ENCODE data around the gene DHX57.

Gene DHX57

GRCh38 chr2:38791744-38792143, 84.0 kb downstream of the DHX57 start:
- Histone ChIP-seq H3K9me3 (replicated peaks; ENCODE audit: insufficient read depth, low read length) (no peaks in the 10 kb centered on the region), H3K36me3 (replicated peaks; ENCODE audit: insufficient read depth, low read length) (no peaks in the 10 kb centered on the region), H4K20me1 (ENCODE audit: insufficient read depth, low read length) (no peaks in the 10 kb centered on the region), H3K9ac (ENCODE audit: low read length) (no peak overlapping the region), H3K79me2 (ENCODE audit: low read length) (no peaks in the 10 kb centered on the region), H3K27ac (ENCODE audit: low read length) (no peak overlapping the region), H3K4me1 (ENCODE audit: low read length) (no peaks in the 10 kb centered on the region), H3K9me2 (replicated peaks; ENCODE audit: insufficient read depth, low read length) (no peaks in the 10 kb centered on the region), H3K4me3 (ENCODE audit: low read length) (no peak overlapping the region), H3K4me2 (ENCODE audit: low read depth, low read length) (no peak overlapping the region), H3K27me3 (replicated peaks; ENCODE audit: insufficient read depth, low read length) (no peaks in the 10 kb centered on the region), H2AFZ (ENCODE audit: low read length) (no peak overlapping the region), H3F3A (ENCODE audit: insufficient read depth, low read length) (no peaks in the 10 kb centered on the region)
- DNase-seq: no peak
- TF ChIP-seq EZH2 (optimal IDR thresholded peaks at IDR 0.05; ENCODE audit: low read depth, low read length) (no peak), EZH2phosphoT487 (IDR thresholded peaks at IDR 0.05; ENCODE audit: low read length) (no peak), CTCF (IDR thresholded peaks at IDR 0.05; ENCODE audit: low read length) (no peak)

GRCh38 chr2:38789691-38790090, 86.0 kb downstream of the DHX57 start:
- no peak overlapping the region for H3K27ac ChIP-seq (ENCODE audit: low read length)
- no peaks in the 10 kb centered on the region for H3K9me2 ChIP-seq (replicated peaks; ENCODE audit: insufficient read depth, low read length)
- no peaks in the 10 kb centered on the region for H3K27me3 ChIP-seq (replicated peaks; ENCODE audit: insufficient read depth, low read length)
- H3K4me3 ChIP-seq (ENCODE audit: low read length): no peak overlapping the region
- H3K9me3 ChIP-seq (replicated peaks; ENCODE audit: insufficient read depth, low read length): no peaks in the 10 kb centered on the region
- no peak overlapping the region for H2AFZ ChIP-seq (ENCODE audit: low read length)
- H3K4me2 ChIP-seq (ENCODE audit: low read depth, low read length): no peak overlapping the region
- H3F3A ChIP-seq (ENCODE audit: insufficient read depth, low read length): no peaks in the 10 kb centered on the region
- no peaks in the 10 kb centered on the region for H4K20me1 ChIP-seq (ENCODE audit: insufficient read depth, low read length)
- DNase-seq: no peak
- H3K9ac ChIP-seq (ENCODE audit: low read length): no peak overlapping the region
- H3K79me2 ChIP-seq (ENCODE audit: low read length): no peaks in the 10 kb centered on the region
- TF ChIP-seq EZH2 (optimal IDR thresholded peaks at IDR 0.05; ENCODE audit: low read depth, low read length): no peak
- TF ChIP-seq EZH2phosphoT487 (IDR thresholded peaks at IDR 0.05; ENCODE audit: low read length): no peak
- no peak for TF ChIP-seq CTCF (IDR thresholded peaks at IDR 0.05; ENCODE audit: low read length)
- H3K4me1 ChIP-seq (ENCODE audit: low read length): no peaks in the 10 kb centered on the region
- no peaks in the 10 kb centered on the region for H3K36me3 ChIP-seq (replicated peaks; ENCODE audit: insufficient read depth, low read length)

- DNase-seq: no peak
- Histone ChIP-seq H3K36me3 (replicated peaks; ENCODE audit: insufficient read depth, low read length) (no peaks in the 10 kb centered on the region), H3K79me2 (ENCODE audit: low read length) (no peaks in the 10 kb centered on the region), H3K9me3 (replicated peaks; ENCODE audit: insufficient read depth, low read length) (no peaks in the 10 kb centered on the region), H3K4me3 (ENCODE audit: low read length) (no peak overlapping the region), H3K9ac (ENCODE audit: low read length) (no peak overlapping the region), H3F3A (ENCODE audit: insufficient read depth, low read length) (no peaks in the 10 kb centered on the region; the same call in 1 of the 2 replicates), H4K20me1 (ENCODE audit: insufficient read depth, low read length) (no peaks in the 10 kb centered on the region), H3K4me2 (ENCODE audit: low read depth, low read length) (no peak overlapping the region), H3K9me2 (replicated peaks; ENCODE audit: insufficient read depth, low read length) (no peaks in the 10 kb centered on the region), H3K27ac (ENCODE audit: low read length) (no peak overlapping the region), H2AFZ (ENCODE audit: low read length) (no peak overlapping the region), H3K27me3 (replicated peaks; ENCODE audit: insufficient read depth, low read length) (no peaks in the 10 kb centered on the region), H3K4me1 (ENCODE audit: low read length) (no peaks in the 10 kb centered on the region)
- TF ChIP-seq EZH2 (optimal IDR thresholded peaks at IDR 0.05; ENCODE audit: low read depth, low read length): no peak
- TF ChIP-seq CTCF (IDR thresholded peaks at IDR 0.05; ENCODE audit: low read length): no peak
- no peak for TF ChIP-seq EZH2phosphoT487 (IDR thresholded peaks at IDR 0.05; ENCODE audit: low read length)
Measured at GRCh38 chr2:38788306-38788705, 87.4 kb downstream of the DHX57 start.

All from MM.1S (cell line).